HepG2 (cell line): ENCODE data around the gene HOXC5. TPM values are rescaled to one million over a fixed set of nuclear protein-coding genes. Genes with fewer than 3 reads are reported as not detected.

Experiments used
- ATAC-seq: fragments of 200-7000 bp; cut with Tn5 transposase; 3 replicates; pipeline ENCODE4 v1.9.1; 2020; ENCODE audit warnings: mild to moderate bottlenecking, moderate library complexity
- BruUV-seq: library from RNA; stranded (reverse); fragments of 400-500 nt; replicated peaks from 2 replicates; lab custom pipeline; 2021; lab: Mats Ljungman, UMichigan
- CTCF ChIA-PET: fragments of 300-600 bp; formaldehyde crosslinking; extraction: SDS; loops from one replicate; lab custom pipeline; 2021; ENCODE audit warnings: low total read pairs, inconsistent platforms, low intra/inter-chr PET ratio; lab: Yijun Ruan, JAX
- POLR2A ChIA-PET: fragments of 350-600 bp; sonication (Branson Sonifier 250); formaldehyde crosslinking; loops from one replicate; lab custom pipeline; 2020; ENCODE audit warnings: antibody characterized with exemption, inconsistent platforms; lab: Yijun Ruan, JAX
- DNase-seq: peaks from one replicate; pipeline ENCODE4 v3.0.0-alpha.2; 2015; ENCODE audit warnings: low spot score
- FAIRE-seq: peaks from 3 replicates; lab custom pipeline; 2011; peaks lifted over from hg19 to GRCh38; lab: Jason Lieb, UNC
- H2AFZ ChIP-seq: one replicate; pipeline ENCODE4 v1.6.1; 2011; ENCODE audit warnings: low read length, inconsistent platforms
- H3K27ac ChIP-seq: fragments of 300-600 bp; 3 replicates; pipeline ENCODE4 v1.8.0; 2011; ENCODE audit warnings: mixed run types, mild to moderate bottlenecking, mixed read lengths, low read length, inconsistent platforms; ENCODE audit not compliant: insufficient read depth; ENCODE audit errors: extremely low read length
- H3K27me3 ChIP-seq, 2 experiments: fragments of 200-600 bp in 1 of 2; 2 replicates in 1 of 2; 3 replicates in 1 of 2; pipeline versions ENCODE4 v1.6.0 to v1.8.0; 2011; ENCODE audit warnings: low read length in 2 of 2, mild to moderate bottlenecking in 2 of 2, moderate library complexity in 2 of 2, inconsistent platforms in 1 of 2; ENCODE audit not compliant: insufficient read depth in 2 of 2, control insufficient read depth in 1 of 2
- H3K36me3 ChIP-seq, 2 experiments: fragments of 200-600 bp in 1 of 2; replicated peaks in 1 of 2; 2 replicates in 1 of 2; 3 replicates in 1 of 2; pipeline versions ENCODE4 v1.5.1 to v1.8.0; 2011; ENCODE audit warnings: low read length in 2 of 2, inconsistent platforms in 1 of 2; ENCODE audit not compliant: insufficient read depth in 2 of 2, control insufficient read depth in 1 of 2
- H3K4me1 ChIP-seq: 2 replicates; pipeline ENCODE4 v1.5.1; 2012; ENCODE audit warnings: low read length, inconsistent platforms; ENCODE audit not compliant: insufficient read depth
- H3K4me2 ChIP-seq: 2 replicates; pipeline ENCODE4 v1.6.0; 2011; ENCODE audit warnings: low read depth, low read length, inconsistent platforms
- H3K4me3 ChIP-seq, 3 experiments: fragments of 200-600 bp in 1 of 3; sonication (generic), shearing (Covaris generic) in 1 of 3; replicated peaks in 1 of 3; 2 replicates each; pipeline ENCODE4 v1.5.1; 2011 to 2016; ENCODE audit warnings: low read length in 3 of 3, inconsistent platforms in 2 of 3, low read depth in 2 of 3, mild to moderate bottlenecking in 2 of 3, control low read depth in 1 of 3, mixed read lengths in 1 of 3; ENCODE audit not compliant: insufficient read depth in 1 of 3
- H3K79me2 ChIP-seq: one replicate; pipeline ENCODE4 v1.6.1; 2011; ENCODE audit warnings: low read length, inconsistent platforms; ENCODE audit not compliant: insufficient read depth
- H3K9ac ChIP-seq: 2 replicates; pipeline ENCODE4 v1.6.0; 2011; ENCODE audit warnings: mild to moderate bottlenecking, low read depth, low read length, inconsistent platforms; ENCODE audit not compliant: insufficient read depth
- H3K9me3 ChIP-seq: 2 replicates; pipeline ENCODE4 v1.5.1; 2012; ENCODE audit warnings: mild to moderate bottlenecking, low read length
- H4K20me1 ChIP-seq: 2 replicates; pipeline ENCODE4 v1.6.0; 2011; ENCODE audit warnings: inconsistent platforms, mild to moderate bottlenecking, low read length, moderate library complexity; ENCODE audit not compliant: insufficient read depth
- CCDC6 ChIP-seq: sonication (generic); formaldehyde crosslinking; IDR thresholded peaks from 2 replicates; pipeline ENCODE4 v1.8.1; 2022; ENCODE audit warnings: mild to moderate bottlenecking, missing genetic modification reagents, moderate library complexity
- FOXJ3 ChIP-seq: sonication (generic); formaldehyde crosslinking; IDR thresholded peaks from 2 replicates; pipeline ENCODE4 v1.4.0; 2020; ENCODE audit warnings: missing genetic modification reagents, mild to moderate bottlenecking, borderline replicate concordance
- GPN1 ChIP-seq: sonication (generic); formaldehyde crosslinking; IDR thresholded peaks from 2 replicates; pipeline ENCODE4 v1.5.1; 2020; ENCODE audit warnings: missing genetic modification reagents, borderline replicate concordance
- HDAC1 ChIP-seq: sonication (generic); formaldehyde crosslinking; IDR thresholded peaks from 2 replicates; pipeline ENCODE4 v1.5.1; 2020; ENCODE audit warnings: mild to moderate bottlenecking, missing genetic modification reagents
- HNRNPUL1 ChIP-seq: fragments of 200-400 bp; formaldehyde crosslinking; IDR thresholded peaks from 2 replicates; pipeline ENCODE4 v1.6.1; 2017; ENCODE audit warnings: low read depth, mild to moderate bottlenecking, low read length, moderate library complexity
- MBNL3 ChIP-seq: fragments of 250-450 bp; sonication (Bioruptor Pico); conservative IDR thresholded peaks from 2 replicates; pipeline ENCODE4 v1.8.0; 2022; ENCODE audit warnings: mild to moderate bottlenecking, inconsistent platforms
- MTF1 ChIP-seq: sonication (generic); formaldehyde crosslinking; IDR thresholded peaks from 2 replicates; pipeline ENCODE4 v1.5.0; 2020; ENCODE audit warnings: missing genetic modification reagents
- MYC ChIP-seq: sonication (generic); formaldehyde crosslinking; IDR thresholded peaks from 2 replicates; pipeline ENCODE4 v1.9.0; 2021; ENCODE audit warnings: missing genetic modification reagents, borderline replicate concordance
- NR2F6 ChIP-seq, 2 experiments: IDR thresholded peaks; 2 replicates each; pipeline ENCODE4 v1.6.1; 2016; ENCODE audit warnings: antibody characterized with exemption in 1 of 2, mild to moderate bottlenecking in 1 of 2
- RORA ChIP-seq: sonication (generic); formaldehyde crosslinking; IDR thresholded peaks from 2 replicates; pipeline ENCODE4 v1.5.0; 2020; ENCODE audit warnings: mild to moderate bottlenecking, missing genetic modification reagents, moderate library complexity
- SIN3B ChIP-seq: fragments of 150-350 bp; IDR thresholded peaks from 2 replicates; pipeline ENCODE4 v1.6.1; 2014; ENCODE audit warnings: low read length
- SRSF9 ChIP-seq: fragments of 200-400 bp; formaldehyde crosslinking; IDR thresholded peaks from 2 replicates; pipeline ENCODE4 v1.6.1; 2018; ENCODE audit warnings: borderline replicate concordance, mild to moderate bottlenecking, low read depth, low read length; ENCODE audit not compliant: insufficient read depth, poor library complexity, severe bottlenecking
- TGIF2 ChIP-seq: IDR thresholded peaks from 2 replicates; pipeline ENCODE4 v1.6.1; 2016; ENCODE audit warnings: control low read depth, missing compliant biosample characterization
- ZNF430 ChIP-seq: sonication (generic); formaldehyde crosslinking; IDR thresholded peaks from 2 replicates; pipeline ENCODE4 v1.9.0; 2021; ENCODE audit warnings: mild to moderate bottlenecking, missing genetic modification reagents
- ZNF607 ChIP-seq: sonication (generic); formaldehyde crosslinking; IDR thresholded peaks from 2 replicates; pipeline ENCODE4 v1.5.1; 2020; ENCODE audit warnings: missing genetic modification reagents, mild to moderate bottlenecking, borderline replicate concordance
- ZNF614 ChIP-seq: IDR thresholded peaks from 2 replicates; pipeline ENCODE4 v1.6.1; 2018; ENCODE audit warnings: missing biosample characterization, missing genetic modification reagents, inconsistent platforms, borderline replicate concordance
- ZNF761 ChIP-seq: sonication (generic); formaldehyde crosslinking; conservative IDR thresholded peaks from 2 replicates; pipeline ENCODE4 v1.4.0; 2020; ENCODE audit warnings: mild to moderate bottlenecking, missing genetic modification reagents
- ZNF768 ChIP-seq: sonication (generic); formaldehyde crosslinking; IDR thresholded peaks from 2 replicates; pipeline ENCODE4 v1.4.0; 2020; ENCODE audit warnings: missing genetic modification reagents
- ZSCAN30 ChIP-seq: sonication (generic); formaldehyde crosslinking; IDR thresholded peaks from 2 replicates; pipeline ENCODE4 v1.5.0; 2020; ENCODE audit warnings: mild to moderate bottlenecking, missing genetic modification reagents
- WGBS: methylation state at CpG from one replicate; pipeline ENCODE4 v1.1.6; 2017; ENCODE audit warnings: low lambda C conversion rate; 5-methylcytosine and 5-hydroxymethylcytosine counted together
- in situ Hi-C: cut with HindIII; loops from 2 replicates; pipeline ENCODE4 v1.10.0; 2017; ENCODE audit warnings: low pct_unique_long_range_greater_than_20kb; ENCODE audit not compliant: extremely low pct_ligation_motif_present
- intact Hi-C: fragments of 100-400 bp; cut with micrococcal nuclease; formaldehyde crosslinking; loops from one replicate; pipeline ENCODE4 v1.10.0; 2022; ENCODE audit not compliant: unreplicated experiment
- polyA plus RNA-seq, 8 experiments: library from polyadenylated mRNA; depleted of rRNA in 3 of 8; stranded (reverse) in 7 of 8; unstranded in 1 of 8; fragments of >200 nt; fragmentation: Illumina TruSeq in 4 of 8; extraction: Trizol in 4 of 8; gene quantifications; 2 replicates each; pipeline versions ENCODE4 v1.2.1 to v1.2.3, GENCODE V29; 2011 to 2016; ENCODE audit warnings: low read depth in 4 of 8, missing spikeins in 1 of 8, mixed read lengths in 1 of 8; ENCODE audit not compliant: insufficient read depth in 1 of 8
- total RNA-seq, 5 experiments: library from RNA; depleted of rRNA; stranded (reverse); fragments of >200 nt; fragmentation: Illumina TruSeq; extraction: Trizol; gene quantifications; 2 replicates each; pipeline ENCODE4 v1.2.3, GENCODE V29; 2016; ENCODE audit warnings: low read depth in 1 of 5

Gene HOXC5
- total and polyA plus RNA-seq, 2 of the 13 experiments (the other 11 are each of a cell fraction or from before 2014, with no cell fraction given) = not detected

- H3K27ac ChIP-seq = no peak overlapping the region
- H3K79me2 ChIP-seq = no peaks in the 10 kb centered on the region
- no peaks in the 10 kb centered on the region for H3K9me3 ChIP-seq
- H3K4me2 ChIP-seq = no peak overlapping the region
- BruUV-seq = no TSS peak
- no peak for FAIRE-seq
- DNase-seq = no peak
- WGBS = 87% methylated on average over 45 of the region's 50 CpGs
- ATAC-seq = no peak
- peaks cover 7 to 42% of the 10 kb centered on the region in 2 experiments for H3K27me3 ChIP-seq
- TF ChIP-seq ZNF768 (CRISPR knock-in tag) = peak; percentile 17; the same call in 1 of the 2 replicates
- TF ChIP-seq NR2F6 (IDR thresholded peaks at IDR 0.05) = no peak
- TF ChIP-seq NR2F6 (CRISPR knock-in tag; IDR thresholded peaks at IDR 0.05) = no peak
- intact Hi-C loops = no loop called here
- no peak overlapping the region for H2AFZ ChIP-seq
- ChIA-PET CTCF (no interaction called here), POLR2A (no interaction called here)
- H3K9ac ChIP-seq = no peak overlapping the region
- in situ Hi-C loops = no loop called here
- peaks cover 34% of the 10 kb centered on the region for H3K4me1 ChIP-seq
- H3K4me3 ChIP-seq = no peak overlapping the region
- no peaks in the 10 kb centered on the region for H4K20me1 ChIP-seq
- H3K36me3 ChIP-seq = no peaks in the 10 kb centered on the region
These were observed 46.7 kb upstream of the HOXC5 start for GRCh38 chr12:53985994-53986685.

- peaks cover 34% of the 10 kb centered on the region for H3K4me1 ChIP-seq
- in situ Hi-C loops (no loop called here), intact Hi-C loops (no loop called here)
- peaks cover 8 to 42% of the 10 kb centered on the region in 2 experiments for H3K27me3 ChIP-seq
- POLR2A ChIA-PET = no interaction called here
- no peak overlapping the region for H3K27ac ChIP-seq
- no peak overlapping the region for H2AFZ ChIP-seq
- ATAC-seq = no peak
- 77% methylated on average over 19 of the region's 21 CpGs for WGBS
- no peak overlapping the region for H3K4me2 ChIP-seq
- no peaks in the 10 kb centered on the region for H3K9me3 ChIP-seq
- no TSS peak for BruUV-seq
- DNase-seq = no peak
- no peaks in the 10 kb centered on the region for H4K20me1 ChIP-seq
- no peak overlapping the region for H3K9ac ChIP-seq
- no peak for FAIRE-seq
- no peaks in the 10 kb centered on the region for H3K79me2 ChIP-seq
- H3K4me3 ChIP-seq = no peak overlapping the region
- CTCF ChIA-PET = interaction anchor here (1.2 kb wide), 1 partner anchor 219 kb away, joined by 3 read pairs; no protein-coding TSS in a partner anchor
- H3K36me3 ChIP-seq = no peaks in the 10 kb centered on the region
- TF ChIP-seq MTF1 (no peak), ZNF614 (CRISPR knock-in tag) (no peak), HNRNPUL1 (no peak), TGIF2 (CRISPR knock-in tag) (no peak), SRSF9 (no peak), ZNF761 (CRISPR knock-in tag) (no peak), CCDC6 (CRISPR knock-in tag) (no peak), RORA (CRISPR knock-in tag) (no peak), ZSCAN30 (CRISPR knock-in tag) (no peak), FOXJ3 (CRISPR knock-in tag) (no peak), MBNL3 (CRISPR knock-in tag) (no peak), HDAC1 (CRISPR knock-in tag) (no peak), SIN3B (no peak), ZNF768 (CRISPR knock-in tag) (no peak), GPN1 (CRISPR knock-in tag) (no peak), MYC (CRISPR knock-in tag) (no peak), ZNF607 (CRISPR knock-in tag) (no peak), ZNF430 (CRISPR knock-in tag) (no peak)
These were observed 46.0 kb upstream of the HOXC5 start for GRCh38 chr12:53986686-53987483.
